ENCODE measurements around the gene PPIP5K2.
A peak's percentile ranks its signal among the peaks of the same experiment; 100 is the strongest.
"Not testable (repeated sequence)": the region's sequence is repeated elsewhere in the genome, so short reads cannot be mapped to it uniquely, and the experiment has no call there.

PPIP5K2 gene

GRCh38 chr5:103119765-103120606, at the start of gene PPIP5K2, which contains the start of gene GIN1:
Gene PPIP5K2 (plus strand): TSS chr5:103120301. CDS start chr5:103129590, 9,289 bp downstream.
Gene GIN1 (minus strand): TSS chr5:103120138. CDS start chr5:103108707, 11,431 bp downstream.
- H3K27me3 ChIP-seq (replicated peaks; ENCODE audit: insufficient read depth, low read length) = no peaks in the 10 kb centered on the region

GRCh38 chr5:103073500-103073899, 46.6 kb upstream of the PPIP5K2 start:
- H3K9me2 ChIP-seq (replicated peaks; ENCODE audit: insufficient read depth, low read length); H3K4me2 ChIP-seq (ENCODE audit: low read depth, low read length); H2AFZ ChIP-seq (ENCODE audit: low read length); H3K4me3 ChIP-seq (ENCODE audit: low read length); H3K27me3 ChIP-seq (replicated peaks; ENCODE audit: insufficient read depth, low read length); H3K9me3 ChIP-seq (replicated peaks; ENCODE audit: insufficient read depth, low read length); H3K4me1 ChIP-seq (ENCODE audit: low read length); H3F3A ChIP-seq (ENCODE audit: insufficient read depth, low read length); H3K27ac ChIP-seq (ENCODE audit: low read length); H4K20me1 ChIP-seq (ENCODE audit: insufficient read depth, low read length); H3K36me3 ChIP-seq (replicated peaks; ENCODE audit: insufficient read depth, low read length); H3K9ac ChIP-seq (ENCODE audit: low read length); H3K79me2 ChIP-seq (ENCODE audit: low read length); DNase-seq: not testable (repeated sequence)

More at GRCh38 chr5:103119765-103120606, at the start of gene PPIP5K2, which contains the start of gene GIN1:
- peak; percentile 98 for DNase-seq
- Histone ChIP-seq H3K9me3 (replicated peaks; ENCODE audit: insufficient read depth, low read length) (no peaks in the 10 kb centered on the region), H3K79me2 (ENCODE audit: low read length) (peaks cover 67% of the 10 kb centered on the region), H3K4me3 (ENCODE audit: low read length) (peak within 1 kb of the TSS; percentile 73), H3K9me2 (replicated peaks; ENCODE audit: insufficient read depth, low read length) (no peaks in the 10 kb centered on the region), H3K36me3 (replicated peaks; ENCODE audit: insufficient read depth, low read length) (no peaks in the 10 kb centered on the region), H2AFZ (ENCODE audit: low read length) (peak within 1 kb of the TSS; percentile 91), H3K4me2 (ENCODE audit: low read depth, low read length) (peak within 1 kb of the TSS; percentile 83), H3K27ac (ENCODE audit: low read length) (peak within 1 kb of the TSS; percentile 98), H3K4me1 (ENCODE audit: low read length) (peaks cover 14% of the 10 kb centered on the region), H3K9ac (ENCODE audit: low read length) (peak within 1 kb of the TSS; percentile 94), H3F3A (ENCODE audit: insufficient read depth, low read length) (peaks cover 14% of the 10 kb centered on the region), H4K20me1 (ENCODE audit: insufficient read depth, low read length) (no peaks in the 10 kb centered on the region)
- TF ChIP-seq EZH2 (optimal IDR thresholded peaks at IDR 0.05; ENCODE audit: low read depth, low read length) = no peak
- no peak for TF ChIP-seq EZH2phosphoT487 (IDR thresholded peaks at IDR 0.05; ENCODE audit: low read length)
- TF ChIP-seq CTCF (IDR thresholded peaks at IDR 0.05; ENCODE audit: low read length) = no peak

- TF ChIP-seq EZH2 (optimal IDR thresholded peaks at IDR 0.05; ENCODE audit: low read depth, low read length) (no peak), CTCF (IDR thresholded peaks at IDR 0.05; ENCODE audit: low read length) (no peak), EZH2phosphoT487 (IDR thresholded peaks at IDR 0.05; ENCODE audit: low read length) (no peak)
- no peak overlapping the region for H3K9ac ChIP-seq (ENCODE audit: low read length)
- no peaks in the 10 kb centered on the region for H4K20me1 ChIP-seq (ENCODE audit: insufficient read depth, low read length)
- H3K4me2 ChIP-seq (ENCODE audit: low read depth, low read length) = no peak overlapping the region
- no peaks in the 10 kb centered on the region for H3F3A ChIP-seq (ENCODE audit: insufficient read depth, low read length)
- no peaks in the 10 kb centered on the region for H3K36me3 ChIP-seq (replicated peaks; ENCODE audit: insufficient read depth, low read length)
- no peak overlapping the region for H3K4me3 ChIP-seq (ENCODE audit: low read length)
- H3K9me3 ChIP-seq (replicated peaks; ENCODE audit: insufficient read depth, low read length) = no peaks in the 10 kb centered on the region
- no peaks in the 10 kb centered on the region for H3K9me2 ChIP-seq (replicated peaks; ENCODE audit: insufficient read depth, low read length)
- H3K4me1 ChIP-seq (ENCODE audit: low read length) = no peaks in the 10 kb centered on the region
- no peak overlapping the region for H3K27ac ChIP-seq (ENCODE audit: low read length)
- H2AFZ ChIP-seq (ENCODE audit: low read length) = no peak overlapping the region
- no peaks in the 10 kb centered on the region for H3K27me3 ChIP-seq (replicated peaks; ENCODE audit: insufficient read depth, low read length)
- no peaks in the 10 kb centered on the region for H3K79me2 ChIP-seq (ENCODE audit: low read length)
- no peak for DNase-seq
Measured at GRCh38 chr5:103075442-103075841, 44.7 kb upstream of the PPIP5K2 start.

GRCh38 chr5:103079796-103080195, 40.3 kb upstream of the PPIP5K2 start:
- H3K27ac ChIP-seq (ENCODE audit: low read length) = no peak overlapping the region
- H3K4me3 ChIP-seq (ENCODE audit: low read length) = no peak overlapping the region
- H3F3A ChIP-seq (ENCODE audit: insufficient read depth, low read length) = no peaks in the 10 kb centered on the region
- no peaks in the 10 kb centered on the region for H3K79me2 ChIP-seq (ENCODE audit: low read length)
- TF ChIP-seq CTCF (IDR thresholded peaks at IDR 0.05; ENCODE audit: low read length) (no peak), EZH2 (optimal IDR thresholded peaks at IDR 0.05; ENCODE audit: low read depth, low read length) (no peak), EZH2phosphoT487 (IDR thresholded peaks at IDR 0.05; ENCODE audit: low read length) (no peak)
- no peaks in the 10 kb centered on the region for H3K9me2 ChIP-seq (replicated peaks; ENCODE audit: insufficient read depth, low read length)
- no peaks in the 10 kb centered on the region for H3K4me1 ChIP-seq (ENCODE audit: low read length)
- no peak for DNase-seq
- H4K20me1 ChIP-seq (ENCODE audit: insufficient read depth, low read length) = no peaks in the 10 kb centered on the region
- no peaks in the 10 kb centered on the region for H3K27me3 ChIP-seq (replicated peaks; ENCODE audit: insufficient read depth, low read length)
- H3K36me3 ChIP-seq (replicated peaks; ENCODE audit: insufficient read depth, low read length) = no peaks in the 10 kb centered on the region
- H3K9me3 ChIP-seq (replicated peaks; ENCODE audit: insufficient read depth, low read length) = no peaks in the 10 kb centered on the region
- no peak overlapping the region for H3K4me2 ChIP-seq (ENCODE audit: low read depth, low read length)
- H3K9ac ChIP-seq (ENCODE audit: low read length) = no peak overlapping the region
- no peak overlapping the region for H2AFZ ChIP-seq (ENCODE audit: low read length)
